NCI-H1930 (cell line): ENCODE results near the gene DHRS11.

Source experiments
- DNase-seq, 2 experiments: peaks; one replicate each; lab custom pipeline; 2025; lab: John Stamatoyannopoulos, UW

DHRS11 gene, protein sequence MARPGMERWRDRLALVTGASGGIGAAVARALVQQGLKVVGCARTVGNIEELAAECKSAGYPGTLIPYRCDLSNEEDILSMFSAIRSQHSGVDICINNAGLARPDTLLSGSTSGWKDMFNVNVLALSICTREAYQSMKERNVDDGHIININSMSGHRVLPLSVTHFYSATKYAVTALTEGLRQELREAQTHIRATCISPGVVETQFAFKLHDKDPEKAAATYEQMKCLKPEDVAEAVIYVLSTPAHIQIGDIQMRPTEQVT

DNA sequence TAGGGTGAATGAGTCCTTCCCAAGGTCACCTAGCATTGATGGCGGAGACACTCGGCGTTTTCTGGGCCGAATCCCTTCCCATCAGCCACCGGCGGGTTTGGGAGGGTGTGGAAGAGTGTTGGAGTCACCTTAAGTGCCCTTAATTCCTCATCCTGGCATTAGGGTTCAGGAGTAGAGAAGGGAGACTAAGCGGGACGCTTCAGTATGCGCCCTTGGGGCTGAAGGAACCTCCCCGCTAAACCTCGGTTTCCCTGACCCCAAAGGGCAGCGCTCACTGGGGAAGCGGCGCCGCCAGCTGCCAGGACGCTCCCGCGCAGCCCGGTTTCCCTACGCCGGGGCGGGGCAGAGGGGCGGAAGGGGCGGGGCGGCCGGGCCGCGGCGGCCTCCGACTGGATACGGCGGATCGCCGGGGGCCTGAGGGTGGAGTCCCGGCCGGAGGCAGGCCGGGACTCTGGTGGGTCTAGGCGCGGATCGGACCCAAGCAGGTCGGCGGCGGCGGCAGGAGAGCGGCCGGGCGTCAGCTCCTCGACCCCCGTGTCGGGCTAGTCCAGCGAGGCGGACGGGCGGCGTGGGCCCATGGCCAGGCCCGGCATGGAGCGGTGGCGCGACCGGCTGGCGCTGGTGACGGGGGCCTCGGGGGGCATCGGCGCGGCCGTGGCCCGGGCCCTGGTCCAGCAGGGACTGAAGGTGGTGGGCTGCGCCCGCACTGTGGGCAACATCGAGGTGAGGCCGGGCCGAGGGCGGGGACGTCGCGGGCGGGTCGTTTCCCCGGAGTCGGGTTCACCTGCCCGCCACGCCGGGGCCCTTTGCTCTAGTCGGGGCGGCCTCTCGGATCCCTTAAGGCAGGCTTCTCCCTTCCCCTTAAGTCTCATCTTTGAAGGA is at the start of gene DHRS11:
Gene DHRS11 (plus strand): TSS at position 446 of the 882 bp plus-strand sequence. CDS start 131 bp downstream, at position 577.
- peak; percentile 73 to 88 for DNase-seq

GRCh38 chr17:36542755-36543154 is 48.9 kb upstream of the DHRS11 start:
- DNase-seq: no peak

DNA sequence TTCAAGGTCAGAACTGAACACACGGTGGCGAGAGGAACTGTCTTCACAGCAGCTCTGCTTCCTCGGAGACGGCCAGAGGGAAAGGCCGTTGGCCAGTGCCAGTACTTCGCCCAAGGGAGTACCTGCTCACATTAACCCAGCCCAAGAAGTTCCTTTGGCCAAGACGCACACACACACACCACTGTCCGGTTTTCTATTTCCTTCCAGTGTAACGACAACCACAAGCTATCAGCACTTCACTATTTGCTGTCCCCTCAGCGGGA is 47.7 kb upstream of the DHRS11 start:
- peak; percentile 16 to 41 for DNase-seq

GRCh38 chr17:36544307-36545076 is 47.2 kb upstream of the DHRS11 start, which contains the start of gene GGNBP2:
TSS of gene GGNBP2 (plus strand) at chr17:36544919. CDS start at chr17:36545725, 806 bp downstream.
- DNase-seq: peak; percentile 92 to 95

GRCh38 chr17:36545077-36545464 is 46.6 kb upstream of the DHRS11 start:
- DNase-seq: peak; percentile 85

- DNase-seq: peak; percentile 98 to 99
Measured at GRCh38 chr17:36545465-36546417, 45.9 kb upstream of the DHRS11 start.

GRCh38 chr17:36546418-36547093 is 45.1 kb upstream of the DHRS11 start:
- DNase-seq: no peak

GRCh38 chr17:36547776-36548175 is 43.9 kb upstream of the DHRS11 start:
- DNase-seq: no peak

DNA sequence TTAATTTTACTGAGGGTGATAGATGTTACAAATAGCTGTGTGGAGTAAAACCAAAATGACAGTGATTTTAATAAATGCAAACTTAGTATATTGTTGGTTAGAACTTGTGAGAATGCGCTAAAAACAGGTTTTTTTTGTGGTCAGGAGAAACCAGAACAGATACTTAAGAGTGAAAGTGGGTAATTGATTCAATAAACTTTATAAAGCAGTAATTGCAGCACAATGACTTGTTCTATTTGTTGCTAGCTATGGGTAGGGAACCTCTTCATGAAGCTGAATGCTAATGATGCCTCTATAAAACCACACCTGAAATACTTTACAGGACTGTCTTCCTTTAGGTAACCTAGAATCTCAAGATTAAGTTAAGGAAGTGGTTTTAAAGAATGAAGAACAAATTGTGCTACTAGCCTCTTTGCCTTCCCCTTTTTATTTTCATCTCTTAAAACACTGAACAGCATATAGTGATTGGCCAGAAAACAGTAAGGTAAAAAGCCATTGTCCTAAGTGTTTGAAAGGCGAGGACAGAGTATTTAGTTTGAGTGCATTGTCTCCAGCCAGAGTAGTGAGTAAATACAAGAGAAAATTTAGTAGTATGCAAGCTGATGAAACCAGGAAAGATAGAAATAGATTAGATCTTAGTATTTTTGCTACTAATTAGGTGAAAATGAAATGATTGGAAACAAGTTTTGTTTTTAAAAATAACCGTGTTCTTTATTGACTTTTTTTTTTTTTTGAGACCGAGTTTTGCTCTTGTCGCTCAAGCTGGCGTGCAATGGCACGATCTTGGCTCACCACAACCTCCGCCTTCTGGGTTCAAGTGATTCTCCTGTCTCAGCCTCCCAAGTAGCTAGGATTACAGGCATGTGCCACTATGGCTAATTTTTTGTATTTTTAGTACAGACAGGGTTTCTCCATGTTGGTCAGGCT is 40.9 kb upstream of the DHRS11 start:
- no peak for DNase-seq

GRCh38 chr17:36553459-36553858 is 38.2 kb upstream of the DHRS11 start:
- no peak for DNase-seq

GRCh38 chr17:36566081-36566480 is 25.6 kb upstream of the DHRS11 start:
- DNase-seq: no peak

DNA sequence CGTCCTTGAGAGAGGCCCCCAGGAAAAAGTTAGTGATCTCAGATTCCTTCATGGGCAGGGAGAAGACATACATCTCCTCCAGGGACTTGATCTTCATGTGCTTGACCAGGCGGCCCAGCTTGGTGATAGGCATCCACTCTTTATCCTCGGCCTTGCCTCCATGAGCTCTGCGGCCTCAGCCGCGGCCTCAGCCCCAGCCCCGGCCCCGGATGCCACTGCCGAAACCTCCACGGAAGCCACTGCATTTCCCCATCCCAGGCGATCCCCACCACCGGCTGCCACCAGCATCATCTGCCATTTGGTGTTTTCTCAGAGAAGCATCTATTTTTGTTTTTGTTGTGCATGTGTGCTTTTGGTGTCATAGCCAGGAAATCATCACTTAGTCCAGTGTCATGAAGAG is 16.7 kb upstream of the DHRS11 start:
- DNase-seq: no peak

DNA sequence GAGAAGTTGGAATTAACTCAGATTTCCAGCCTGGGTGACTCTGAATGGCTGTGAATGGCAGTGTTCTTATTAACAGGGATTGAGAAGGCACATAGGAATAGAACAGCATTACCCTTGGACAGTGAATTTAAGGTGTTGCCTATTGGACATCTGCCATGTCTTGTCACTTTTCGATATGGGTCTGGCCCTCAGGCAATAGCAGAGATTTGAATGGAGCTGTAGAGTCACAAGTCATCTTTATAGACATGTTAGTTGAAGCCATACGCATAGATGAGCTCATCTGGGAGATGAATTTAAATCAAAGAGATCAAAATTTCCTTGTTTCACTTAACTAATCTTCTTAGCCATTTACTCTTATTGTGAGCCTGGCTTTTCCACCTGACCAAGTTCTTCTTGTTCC is 14.9 kb upstream of the DHRS11 start:
- no peak for DNase-seq

GRCh38 chr17:36578671-36579070 is 13.0 kb upstream of the DHRS11 start:
- DNase-seq: no peak

GRCh38 chr17:36583787-36584186 is 7.9 kb upstream of the DHRS11 start:
- DNase-seq: no peak

- DNase-seq: no peak
Measured at GRCh38 chr17:36586138-36586537, 5.5 kb upstream of the DHRS11 start.

- DNase-seq: no peak
Measured at GRCh38 chr17:36590082-36590481, 1.6 kb upstream of the DHRS11 start.

DNA sequence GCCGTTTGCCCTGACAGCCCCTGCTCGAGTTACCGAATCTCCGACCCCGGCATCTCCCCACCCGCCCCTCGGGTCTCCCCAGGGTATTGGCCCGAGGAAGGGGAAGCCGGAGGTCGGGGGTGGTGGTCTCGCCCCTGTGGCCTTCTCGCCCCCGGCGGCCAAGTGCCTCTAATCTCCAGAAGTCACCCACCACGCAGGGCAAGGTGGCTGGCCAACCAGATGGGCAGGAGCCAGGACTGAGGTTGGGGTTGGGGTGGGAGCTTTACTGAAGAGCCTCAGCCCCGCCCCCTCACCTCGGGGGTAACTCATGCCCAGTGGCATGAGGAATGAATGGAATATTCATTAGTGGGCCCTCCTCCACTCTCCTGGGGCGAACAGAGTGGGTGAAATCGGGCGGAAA is 637 bp downstream of the DHRS11 start:
- DNase-seq: no peak

DNA sequence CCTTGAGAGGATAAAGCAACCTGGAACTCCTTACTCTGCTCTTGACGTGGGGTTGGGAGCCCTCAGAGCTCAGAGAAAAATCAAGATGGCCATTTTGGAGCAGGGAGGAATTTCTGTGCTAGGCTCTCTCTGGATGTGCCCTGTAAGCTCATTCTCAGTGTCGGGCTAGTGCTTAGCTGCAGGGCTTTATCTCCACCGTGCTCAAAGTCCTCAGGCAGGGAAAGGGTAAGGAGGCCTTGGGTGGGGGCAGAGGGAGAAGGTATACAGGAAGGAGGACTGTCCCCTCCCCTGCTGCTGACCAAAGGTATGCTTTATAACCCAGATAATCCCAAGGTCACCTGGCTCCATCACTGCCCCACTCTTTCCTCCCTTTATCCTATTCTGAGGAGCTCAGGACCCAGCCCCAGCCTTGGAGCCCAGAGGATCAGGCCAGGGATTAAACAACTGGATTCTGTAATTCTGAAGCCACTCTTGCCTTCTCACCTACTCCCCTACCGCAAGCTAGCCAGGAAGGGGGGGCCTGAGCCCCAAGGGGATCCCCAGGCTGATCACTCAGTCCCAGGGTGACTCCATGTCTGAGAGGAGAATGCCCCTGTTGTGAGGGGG is 1.1 kb downstream of the DHRS11 start:
- no peak for DNase-seq
